Head of caudate nucleus (tissue), 42 donors: ENCODE data around the gene NAV2.
A peak's percentile ranks its signal among the peaks of the same experiment; 100 is the strongest.

Experiments
- DNase-seq, 42 donors: peaks; one replicate each; pipeline versions ENCODE4 v3.0.0 to v3.0.0-alpha.2; 2020 to 2021; ENCODE audit warnings: mixed read lengths in 7 of 42
- intact Hi-C: fragments of 100-400 bp; cut with DNase I; formaldehyde crosslinking; loops from one replicate; pipeline ENCODE4 v1.15.0; 2022

Gene NAV2

GRCh38 chr11:19963697-19964387 is 251.2 kb downstream of the NAV2 start:
- intact Hi-C loops = no loop called here
- no peak for DNase-seq

- intact Hi-C loops = no loop called here
- no peak for DNase-seq
Measured at GRCh38 chr11:19966441-19966840, 253.8 kb downstream of the NAV2 start.

- no peak for DNase-seq
- intact Hi-C loops = no loop called here
Measured at GRCh38 chr11:19966927-19967326, 254.3 kb downstream of the NAV2 start.

GRCh38 chr11:19967787-19968186 is 255.2 kb downstream of the NAV2 start:
- intact Hi-C loops = no loop called here
- no peak for DNase-seq

GRCh38 chr11:19968860-19969259 is 256.2 kb downstream of the NAV2 start:
- DNase-seq = no peak
- intact Hi-C loops = no loop called here

- no peak for DNase-seq
- intact Hi-C loops = no loop called here
Measured at GRCh38 chr11:19970944-19971343, 258.3 kb downstream of the NAV2 start.

GRCh38 chr11:19972091-19972490 is 259.5 kb downstream of the NAV2 start:
- no peak for DNase-seq
- intact Hi-C loops = no loop called here

- DNase-seq = no peak
- intact Hi-C loops = no loop called here
Measured at GRCh38 chr11:19972651-19973050, 260.0 kb downstream of the NAV2 start.

- DNase-seq = no peak
- intact Hi-C loops = no loop called here
Measured at GRCh38 chr11:19973136-19973635, 260.5 kb downstream of the NAV2 start.

GRCh38 chr11:19974886-19975285 is 262.2 kb downstream of the NAV2 start:
- no peak for DNase-seq
- intact Hi-C loops = no loop called here

- intact Hi-C loops = no loop called here
- DNase-seq = no peak
Measured at GRCh38 chr11:19975414-19975990, 262.9 kb downstream of the NAV2 start.

GRCh38 chr11:19976281-19976941 is 263.8 kb downstream of the NAV2 start:
- intact Hi-C loops = no loop called here
- peak in 22 of 42 donors; percentile 16 to 80 (median 38) for DNase-seq

GRCh38 chr11:19977941-19978340 is 265.3 kb downstream of the NAV2 start:
- intact Hi-C loops = no loop called here

GRCh38 chr11:19978668-19979518 is 266.3 kb downstream of the NAV2 start:
- DNase-seq = no peak
- intact Hi-C loops = no loop called here

More at GRCh38 chr11:19977941-19978340, 265.3 kb downstream of the NAV2 start:
- DNase-seq = no peak

GRCh38 chr11:19979519-19979845 is 266.8 kb downstream of the NAV2 start:
- DNase-seq = no peak
- intact Hi-C loops = no loop called here

- no peak for DNase-seq
Measured at GRCh38 chr11:19980388-19980787, 267.8 kb downstream of the NAV2 start.

GRCh38 chr11:19980957-19981669 is 268.5 kb downstream of the NAV2 start:
- intact Hi-C loops = no loop called here
- no peak for DNase-seq

More at GRCh38 chr11:19980388-19980787, 267.8 kb downstream of the NAV2 start:
- intact Hi-C loops = no loop called here

- DNase-seq = no peak
- intact Hi-C loops = no loop called here
Measured at GRCh38 chr11:19982774-19983495, 270.3 kb downstream of the NAV2 start.
